Lung (tissue), 12 donors: ENCODE data around the gene ILF3. TPM values are rescaled to one million over a fixed set of nuclear protein-coding genes. Genes with fewer than 3 reads are reported as not detected.

Experiments used
- ATAC-seq: fragments of 200-7000 bp; cut with Tn5 transposase; one replicate; pipeline ENCODE4 v1.9.1; 2020; ENCODE audit warnings: moderate number of reproducible peaks; ENCODE audit not compliant: insufficient read depth, low FRiP score
- DNase-seq, 3 donors: peaks; one replicate each; pipeline ENCODE4 v3.0.0-alpha.2; 2013 to 2017
- H3K27ac ChIP-seq, 2 donors: one replicate each; pipeline ENCODE4 v1.5.1; 2013; ENCODE audit warnings: mild to moderate bottlenecking in 2 of 2, moderate library complexity in 2 of 2, control low read depth in 1 of 2, inconsistent platforms in 1 of 2, low read depth in 1 of 2, low read length in 1 of 2
- H3K27me3 ChIP-seq, 3 donors: one replicate each; pipeline ENCODE4 v1.5.1; 2013; ENCODE audit warnings: low read length in 2 of 3; ENCODE audit not compliant: control insufficient read depth in 3 of 3, insufficient read depth in 3 of 3
- H3K36me3 ChIP-seq, 4 donors: one replicate each; pipeline ENCODE4 v1.5.1; 2013; ENCODE audit warnings: low read length in 4 of 4, mild to moderate bottlenecking in 1 of 4, moderate library complexity in 1 of 4; ENCODE audit not compliant: control insufficient read depth in 4 of 4, insufficient read depth in 4 of 4
- H3K4me1 ChIP-seq, 5 donors: one replicate each; pipeline ENCODE4 v1.5.1; 2013; ENCODE audit warnings: low read length in 5 of 5, mild to moderate bottlenecking in 2 of 5, moderate library complexity in 1 of 5; ENCODE audit not compliant: control insufficient read depth in 5 of 5, insufficient read depth in 5 of 5
- H3K4me3 ChIP-seq: one replicate; pipeline ENCODE4 v1.5.1; 2013; ENCODE audit warnings: mild to moderate bottlenecking, control low read depth, moderate library complexity
- H3K9ac ChIP-seq, 2 donors: one replicate each; pipeline ENCODE4 v1.5.1; 2013; ENCODE audit warnings: low read length in 2 of 2, control low read depth in 1 of 2; ENCODE audit not compliant: insufficient read depth in 1 of 2
- H3K9me3 ChIP-seq, 4 donors: one replicate each; pipeline ENCODE4 v1.5.1; 2013; ENCODE audit warnings: low read length in 3 of 4, mild to moderate bottlenecking in 1 of 4, moderate library complexity in 1 of 4; ENCODE audit not compliant: control insufficient read depth in 4 of 4, insufficient read depth in 3 of 4
- CTCF ChIP-seq: IDR thresholded peaks from 2 replicates; pipeline ENCODE4 v1.5.1; 2012; ENCODE audit warnings: mild to moderate bottlenecking; ENCODE audit errors: control extremely low read depth, extremely low read depth
- whole genome bisulfite sequencing, 2 donors: extraction: QIAGEN DNeasy Blood & Tissue Kit; methylation state at CpG; one replicate each; pipeline ENCODE4 v1.1.7; 2013; 5-methylcytosine and 5-hydroxymethylcytosine counted together
- polyA plus RNA-seq, 2 donors: library from polyadenylated mRNA; stranded (reverse); fragments of 200-250 nt; gene quantifications; one replicate each; pipeline ENCODE4 v1.2.1, GENCODE V29; 2013
- total RNA-seq, 2 donors: library from RNA; depleted of rRNA in 1 of 2; stranded (reverse); fragments of >200 nt in 1 of 2; gene quantifications; one replicate each; pipeline ENCODE4 v1.2.1, GENCODE V29; 2014 to 2021
- donor health status: control.
- donor health status: control.
- donor health status: Bipolar disorder and iron deficiency.
- donor health status: healthy.
- donor health status: DM: yes; HTN: yes; CAD: no.

ILF3 gene
- total and polyA plus RNA-seq, 4 donors, result 105 to 225 (median 131) TPM

- Histone ChIP-seq H3K27me3 (no peaks in the 10 kb centered on the region), H3K9ac (no peak overlapping the region), H3K27ac (no peak overlapping the region), H3K4me1 (no peaks in the 10 kb centered on the region), H3K36me3 (peaks cover 22 to 88% (median 45%) of the 10 kb centered on the region in 4 donors), H3K9me3 (peaks cover 0 to 2% (median 0%) of the 10 kb centered on the region in 4 donors), H3K4me3 (no peak overlapping the region)
- ATAC-seq (no peak), DNase-seq (no peak)
- TF ChIP-seq CTCF, result no peak
- WGBS, 2 donors, result 93 to 94% methylated on average over 25 of the region's 25 CpGs
These were observed 33.6 kb downstream of the ILF3 start for GRCh38 chr19:10687518-10688288.

GRCh38 chr19:10688545-10689280 lies 34.6 kb downstream of the ILF3 start:
- Histone ChIP-seq H3K27ac (no peak overlapping the region), H3K4me1 (no peaks in the 10 kb centered on the region), H3K36me3 (peaks cover 15 to 81% (median 36%) of the 10 kb centered on the region in 4 donors), H3K4me3 (no peak overlapping the region), H3K9ac (no peak overlapping the region), H3K9me3 (peaks cover 0 to 2% (median 0%) of the 10 kb centered on the region in 4 donors), H3K27me3 (no peaks in the 10 kb centered on the region)
- no peak for TF ChIP-seq CTCF
- DNase-seq (no peak), ATAC-seq (no peak)
- WGBS, 2 donors, result 95% methylated on average over 27 of the region's 27 CpGs

- Histone ChIP-seq H3K9me3 (peaks cover 0 to 2% (median 0%) of the 10 kb centered on the region in 4 donors), H3K27me3 (no peaks in the 10 kb centered on the region), H3K27ac (no peak overlapping the region), H3K4me1 (peaks cover 0 to 9% (median 2%) of the 10 kb centered on the region in 5 donors), H3K4me3 (no peak overlapping the region), H3K9ac (no peak overlapping the region), H3K36me3 (peaks cover 12 to 67% (median 31%) of the 10 kb centered on the region in 4 donors)
- ATAC-seq (no peak), DNase-seq (no peak)
- 55 to 58% methylated on average over 7 of the region's 7 CpGs for WGBS, 2 donors
- TF ChIP-seq CTCF, result no peak
These were observed 36.2 kb downstream of the ILF3 start for GRCh38 chr19:10690341-10690781.
